Adrenal gland (tissue), 5 donors: ENCODE data around the gene MDM1.

Experiments used
- CTCF ChIP-seq, 6 experiments: fragments of 450-650 bp in 4 of 6; fragments of 200-600 bp in 2 of 6; sonication (generic) in 1 of 6; IDR thresholded peaks; 1 replicate in 5 of 6; 2 replicates in 1 of 6; pipeline versions ENCODE4 v1.5.1 to v1.8.0; 2016 to 2021; ENCODE audit warnings: antibody characterized with exemption in 6 of 6, mild to moderate bottlenecking in 2 of 6, moderate library complexity in 1 of 6
- POLR2A ChIP-seq, 2 donors: fragments of 450-650 bp; IDR thresholded peaks; one replicate each; pipeline ENCODE4 v1.6.1; 2017; ENCODE audit warnings: antibody characterized with exemption in 2 of 2, mild to moderate bottlenecking in 2 of 2, moderate library complexity in 1 of 2
- donor health status: DM: no; HTN: no; CAD: no.

DNA sequence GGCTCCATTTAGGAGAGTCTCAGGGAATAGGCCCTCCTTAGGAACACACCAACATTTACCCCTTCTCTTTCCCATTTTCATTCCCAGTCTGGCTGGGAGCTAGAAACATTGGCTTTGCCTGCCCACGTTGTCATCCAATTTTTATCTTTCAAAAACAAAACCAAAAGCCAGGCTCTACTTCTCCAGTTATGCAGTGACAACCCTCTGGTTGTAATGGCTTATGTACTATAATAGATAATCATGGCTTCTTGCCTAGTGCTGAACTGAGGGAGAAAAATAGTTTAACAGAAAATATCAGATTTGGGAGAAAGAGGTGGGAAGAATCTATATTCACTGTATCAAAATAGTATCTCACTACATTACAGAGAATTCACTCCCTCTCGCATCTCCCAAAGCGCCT lies 46.6 kb downstream of the MDM1 start:
- TF ChIP-seq POLR2A (IDR thresholded peaks at IDR 0.05) (no peak), CTCF (IDR thresholded peaks at IDR 0.05) (no peak)
